Suprapubic skin (tissue), 4 donors: ENCODE data around the gene CCK.

Source experiments
- POLR2A ChIP-seq, 2 donors: fragments of 450-650 bp; IDR thresholded peaks; one replicate each; pipeline ENCODE4 v1.6.1; 2017; ENCODE audit warnings: antibody characterized with exemption in 2 of 2, mild to moderate bottlenecking in 2 of 2, moderate library complexity in 2 of 2
- POLR2AphosphoS5 ChIP-seq, 3 donors: sonication (generic); formaldehyde crosslinking; IDR thresholded peaks; one replicate each; pipeline ENCODE4 v1.6.1; 2017; ENCODE audit warnings: antibody characterized with exemption in 3 of 3
- TF ChIP-seq, protein P1 (sequence below), 2 donors: fragments of 200-600 bp in 1 of 2; fragments of 450-650 bp in 1 of 2; sonication (generic) in 1 of 2; IDR thresholded peaks; one replicate each; pipeline ENCODE4 v1.5.1; 2016 to 2019; ENCODE audit warnings: antibody characterized with exemption in 2 of 2, mild to moderate bottlenecking in 1 of 2, moderate library complexity in 1 of 2

DNA sequence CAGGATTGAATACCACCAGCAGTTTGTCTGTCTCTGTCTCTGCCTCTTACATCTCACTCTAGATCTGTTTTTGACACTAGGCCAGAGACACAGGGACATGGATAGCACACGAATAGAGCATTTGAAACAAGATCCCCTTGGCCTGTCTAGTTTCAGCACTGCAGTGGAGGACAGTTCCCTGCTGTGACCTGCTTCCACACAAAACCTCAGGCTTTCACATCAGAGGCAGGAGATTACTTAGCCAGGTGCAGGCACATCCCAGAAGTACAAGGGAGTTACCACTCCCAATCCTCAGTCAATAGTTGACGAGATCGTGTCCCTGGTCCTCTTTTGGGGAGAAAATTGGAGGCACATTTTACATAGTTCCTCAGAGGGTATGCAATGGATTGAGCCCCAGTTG is 34.0 kb upstream of the CCK start:
- TF ChIP-seq, protein P1, sequence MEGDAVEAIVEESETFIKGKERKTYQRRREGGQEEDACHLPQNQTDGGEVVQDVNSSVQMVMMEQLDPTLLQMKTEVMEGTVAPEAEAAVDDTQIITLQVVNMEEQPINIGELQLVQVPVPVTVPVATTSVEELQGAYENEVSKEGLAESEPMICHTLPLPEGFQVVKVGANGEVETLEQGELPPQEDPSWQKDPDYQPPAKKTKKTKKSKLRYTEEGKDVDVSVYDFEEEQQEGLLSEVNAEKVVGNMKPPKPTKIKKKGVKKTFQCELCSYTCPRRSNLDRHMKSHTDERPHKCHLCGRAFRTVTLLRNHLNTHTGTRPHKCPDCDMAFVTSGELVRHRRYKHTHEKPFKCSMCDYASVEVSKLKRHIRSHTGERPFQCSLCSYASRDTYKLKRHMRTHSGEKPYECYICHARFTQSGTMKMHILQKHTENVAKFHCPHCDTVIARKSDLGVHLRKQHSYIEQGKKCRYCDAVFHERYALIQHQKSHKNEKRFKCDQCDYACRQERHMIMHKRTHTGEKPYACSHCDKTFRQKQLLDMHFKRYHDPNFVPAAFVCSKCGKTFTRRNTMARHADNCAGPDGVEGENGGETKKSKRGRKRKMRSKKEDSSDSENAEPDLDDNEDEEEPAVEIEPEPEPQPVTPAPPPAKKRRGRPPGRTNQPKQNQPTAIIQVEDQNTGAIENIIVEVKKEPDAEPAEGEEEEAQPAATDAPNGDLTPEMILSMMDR (IDR thresholded peaks at IDR 0.05) = no peak
- TF ChIP-seq POLR2A (IDR thresholded peaks at IDR 0.05) (no peak), POLR2AphosphoS5 (IDR thresholded peaks at IDR 0.05) (no peak)
